Naive thymus-derived CD4-positive, alpha-beta T cell (primary cell): Measurements from ENCODE around the gene SLC6A7. TPM values are rescaled to one million over a fixed set of nuclear protein-coding genes. Genes with fewer than 3 reads are reported as not detected.
"Not testable (repeated sequence)": the region's sequence is repeated elsewhere in the genome, so short reads cannot be mapped to it uniquely, and the experiment has no call there.

Experiments used
- ATAC-seq: fragments of 150-1000 bp; cut with Tn5 transposase; 2 replicates; pipeline ENCODE4 v1.10.0; 2021; ENCODE audit warnings: mild to moderate bottlenecking, moderate library complexity
- CTCF ChIA-PET: fragments of 350-600 bp; sonication (Branson Sonifier 250); formaldehyde crosslinking; loops from one replicate; lab custom pipeline; 2021; ENCODE audit warnings: antibody characterized with exemption; lab: Charles Lee
- POLR2A ChIA-PET: fragments of 350-600 bp; sonication (Branson Sonifier 250); formaldehyde crosslinking; loops from one replicate; lab custom pipeline; 2021; ENCODE audit warnings: antibody characterized with exemption, inconsistent platforms; lab: Charles Lee
- DNase-seq, 9 donors: peaks; one replicate each; pipeline versions ENCODE4 v3.0.0 to v3.0.0-alpha.2; 2020 to 2022; ENCODE audit warnings: mixed read lengths in 1 of 9
- H3K27ac ChIP-seq: one replicate; pipeline ENCODE4 v1.7.0; 2013; ENCODE audit warnings: mild to moderate bottlenecking, low read depth, low read length, moderate library complexity
- H3K27me3 ChIP-seq, 2 donors: one replicate each; pipeline ENCODE4 v1.7.0; 2013; ENCODE audit warnings: low read length in 2 of 2, mild to moderate bottlenecking in 2 of 2, moderate library complexity in 2 of 2; ENCODE audit not compliant: control insufficient read depth in 2 of 2, insufficient read depth in 2 of 2
- H3K36me3 ChIP-seq, 3 experiments: 1 replicate in 2 of 3; 2 replicates in 1 of 3; pipeline ENCODE4 v1.7.0; 2013; ENCODE audit warnings: low read length in 3 of 3, mild to moderate bottlenecking in 3 of 3, moderate library complexity in 1 of 3; ENCODE audit not compliant: insufficient read depth in 3 of 3, control insufficient read depth in 2 of 3
- H3K4me1 ChIP-seq, 2 donors: one replicate each; pipeline ENCODE4 v1.7.0; 2013; ENCODE audit warnings: low read length in 2 of 2, mild to moderate bottlenecking in 2 of 2, moderate library complexity in 1 of 2; ENCODE audit not compliant: control insufficient read depth in 2 of 2, insufficient read depth in 2 of 2
- H3K4me3 ChIP-seq: 2 replicates; pipeline ENCODE4 v1.7.0; 2013; ENCODE audit warnings: mild to moderate bottlenecking, low read length
- H3K9me3 ChIP-seq, 3 experiments: 1 replicate in 2 of 3; 2 replicates in 1 of 3; pipeline ENCODE4 v1.7.0; 2013; ENCODE audit warnings: low read length in 3 of 3; ENCODE audit not compliant: control insufficient read depth in 2 of 3
- H3K27ac Mint-ChIP-seq, 9 donors: one replicate each; pipeline ENCODE4 v1.8.0; 2020 to 2022; ENCODE audit warnings: mixed read lengths in 9 of 9, mild to moderate bottlenecking in 8 of 9, moderate library complexity in 5 of 9, inconsistent platforms in 2 of 9
- H3K27me3 Mint-ChIP-seq, 5 donors: one replicate each; pipeline ENCODE4 v1.8.0; 2021 to 2022; ENCODE audit warnings: mixed read lengths in 5 of 5, mild to moderate bottlenecking in 1 of 5
- H3K36me3 Mint-ChIP-seq, 5 donors: one replicate each; pipeline ENCODE4 v1.8.0; 2020 to 2022; ENCODE audit warnings: mixed read lengths in 5 of 5, mild to moderate bottlenecking in 3 of 5, inconsistent platforms in 1 of 5
- H3K4me1 Mint-ChIP-seq, 7 donors: one replicate each; pipeline ENCODE4 v1.8.0; 2020 to 2022; ENCODE audit warnings: mixed read lengths in 7 of 7, mild to moderate bottlenecking in 3 of 7, inconsistent platforms in 1 of 7
- H3K4me3 Mint-ChIP-seq, 10 donors: one replicate each; pipeline ENCODE4 v1.8.0; 2020 to 2022; ENCODE audit warnings: mild to moderate bottlenecking in 10 of 10, mixed read lengths in 10 of 10, moderate library complexity in 6 of 10, inconsistent platforms in 2 of 10
- H3K9me3 Mint-ChIP-seq, 11 donors: one replicate each; pipeline ENCODE4 v1.8.0; 2020 to 2022; ENCODE audit warnings: mixed read lengths in 11 of 11, mild to moderate bottlenecking in 4 of 11, inconsistent platforms in 1 of 11, moderate library complexity in 1 of 11
- intact Hi-C, 2 donors: fragments of 100-400 bp; cut with micrococcal nuclease; formaldehyde crosslinking; loops; one replicate each; pipeline ENCODE4 v1.15.1; 2023
- polyA plus RNA-seq, 2 donors: library from polyadenylated mRNA; unstranded; fragments of 300-500 nt; fragmentation: Illumina TruSeq; gene quantifications; one replicate each; pipeline ENCODE4 v1.2.3, GENCODE V29; 2021
- total RNA-seq, 6 experiments: library from RNA in 5 of 6; stranded (reverse) in 5 of 6; gene quantifications; 1 replicate in 5 of 6; 2 replicates in 1 of 6; pipeline ENCODE4 v1.2.3 and lab custom pipeline; 2021 to 2026

The SLC6A7 gene
- total and polyA plus RNA-seq, 7 experiments from 2014 or later: not detected

DNA sequence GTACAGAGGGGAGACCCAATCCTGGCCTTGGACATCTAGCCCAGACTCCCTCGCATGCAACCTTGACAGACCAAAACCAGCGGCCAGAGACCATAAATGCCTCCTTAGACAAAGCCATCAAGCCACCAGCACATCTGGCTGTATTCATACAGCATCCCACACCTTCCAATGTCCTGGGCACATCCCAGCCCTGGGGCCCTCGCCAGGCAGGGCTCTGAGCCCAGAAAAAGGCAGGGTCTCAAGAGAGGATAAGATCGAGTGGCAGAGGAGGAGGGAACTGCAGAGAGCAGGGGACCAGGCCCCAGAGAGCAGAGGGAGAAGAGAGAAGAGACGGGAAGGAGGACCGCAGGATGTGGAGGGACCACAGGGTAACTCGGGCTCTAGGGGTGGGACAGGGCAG lies 54.3 kb downstream of the SLC6A7 start:
- peaks cover 0 to under 1% (median 0%) of the 10 kb centered on the region in 5 donors for H3K27me3 Mint-ChIP-seq

GRCh38 chr5:150245111-150245789 lies 55.4 kb downstream of the SLC6A7 start:
- peaks cover 0 to 7% (median 0%) of the 10 kb centered on the region in 5 donors for H3K27me3 Mint-ChIP-seq
- intact Hi-C loops: no loop called here
- no peaks in the 10 kb centered on the region for H3K27me3 ChIP-seq
- H3K4me1 ChIP-seq: no peaks in the 10 kb centered on the region
- no peaks in the 10 kb centered on the region for H3K36me3 Mint-ChIP-seq
- H3K36me3 ChIP-seq: no peaks in the 10 kb centered on the region
- peaks cover 0 to 3% (median 0%) of the 10 kb centered on the region in 7 donors for H3K4me1 Mint-ChIP-seq
- no peak overlapping the region for H3K27ac Mint-ChIP-seq
- peaks cover 0 to 2% (median 0%) of the 10 kb centered on the region in 11 donors for H3K9me3 Mint-ChIP-seq
- ChIA-PET CTCF (no interaction called here), POLR2A (no interaction called here)
- no peak overlapping the region for H3K4me3 Mint-ChIP-seq
- DNase-seq (no peak), ATAC-seq (no peak)
- H3K27ac ChIP-seq: no peak overlapping the region
- H3K4me3 ChIP-seq: no peak overlapping the region
- H3K9me3 ChIP-seq: no peaks in the 10 kb centered on the region

More for the DNA sequence above, 54.3 kb downstream of the SLC6A7 start:
- Histone ChIP-seq H3K27me3 (no peaks in the 10 kb centered on the region), H3K27ac (no peak overlapping the region), H3K9me3 (no peaks in the 10 kb centered on the region), H3K36me3 (no peaks in the 10 kb centered on the region), H3K4me3 (no peak overlapping the region), H3K4me1 (no peaks in the 10 kb centered on the region)
- CTCF ChIA-PET: no interaction called here
- no peaks in the 10 kb centered on the region for H3K36me3 Mint-ChIP-seq
- no peak overlapping the region for H3K27ac Mint-ChIP-seq
- ATAC-seq: no peak
- peaks cover 0 to 3% (median 0%) of the 10 kb centered on the region in 7 donors for H3K4me1 Mint-ChIP-seq
- H3K9me3 Mint-ChIP-seq: peaks cover 0 to 2% (median 0%) of the 10 kb centered on the region in 11 donors
- no peak for DNase-seq
- intact Hi-C loops: no loop called here
- POLR2A ChIA-PET: no interaction called here
- H3K4me3 Mint-ChIP-seq: no peak overlapping the region

DNA sequence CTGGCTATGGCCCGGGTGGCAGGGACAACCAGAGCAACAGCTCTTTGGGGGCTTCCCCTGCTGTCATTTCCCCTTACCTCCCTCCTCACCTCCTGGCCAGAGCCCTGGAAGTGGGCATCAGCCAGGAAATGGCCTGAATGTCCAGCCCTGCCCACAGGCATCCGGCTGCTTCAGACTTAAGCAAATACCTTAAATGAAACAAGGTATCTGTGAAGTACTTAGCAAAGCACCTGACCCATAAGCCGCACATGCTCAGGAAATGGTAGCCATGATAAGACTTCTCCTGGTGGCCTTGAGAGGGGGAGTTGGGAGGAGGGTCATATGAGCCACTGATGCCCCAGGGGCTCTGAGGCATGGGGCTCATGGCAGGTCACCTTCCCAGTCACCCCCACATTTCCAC lies 55.9 kb downstream of the SLC6A7 start:
- intact Hi-C loops: no loop called here
- no peak overlapping the region for H3K4me3 ChIP-seq
- no peaks in the 10 kb centered on the region for H3K4me1 ChIP-seq
- H3K36me3 Mint-ChIP-seq: no peaks in the 10 kb centered on the region
- peaks cover 0 to 2% (median 0%) of the 10 kb centered on the region in 11 donors for H3K9me3 Mint-ChIP-seq
- peaks cover 0 to 3% (median 0%) of the 10 kb centered on the region in 7 donors for H3K4me1 Mint-ChIP-seq
- no peaks in the 10 kb centered on the region for H3K9me3 ChIP-seq
- H3K27me3 ChIP-seq: no peaks in the 10 kb centered on the region
- ATAC-seq (no peak), DNase-seq (no peak)
- peaks cover 0 to 7% (median 0%) of the 10 kb centered on the region in 5 donors for H3K27me3 Mint-ChIP-seq
- no peak overlapping the region for H3K27ac Mint-ChIP-seq
- no peak overlapping the region for H3K27ac ChIP-seq
- no peak overlapping the region for H3K4me3 Mint-ChIP-seq
- ChIA-PET POLR2A (no interaction called here), CTCF (no interaction called here)
- no peaks in the 10 kb centered on the region for H3K36me3 ChIP-seq

GRCh38 chr5:150246429-150246828 lies 56.6 kb downstream of the SLC6A7 start:
- Mint-ChIP-seq H3K27me3 (peaks cover 0 to 7% (median 0%) of the 10 kb centered on the region in 5 donors), H3K27ac (no peak overlapping the region), H3K4me1 (peaks cover 0 to 2% (median 0%) of the 10 kb centered on the region in 7 donors), H3K4me3 (no peak overlapping the region), H3K36me3 (no peaks in the 10 kb centered on the region), H3K9me3 (no peaks in the 10 kb centered on the region)
- H3K27me3 ChIP-seq: no peaks in the 10 kb centered on the region
- no peak overlapping the region for H3K27ac ChIP-seq
- intact Hi-C loops: no loop called here
- ChIA-PET CTCF (no interaction called here), POLR2A (no interaction called here)
- DNase-seq (no peak), ATAC-seq (no peak)
- H3K4me1 ChIP-seq: no peaks in the 10 kb centered on the region
- no peaks in the 10 kb centered on the region for H3K9me3 ChIP-seq
- H3K36me3 ChIP-seq: no peaks in the 10 kb centered on the region
- no peak overlapping the region for H3K4me3 ChIP-seq

- Histone ChIP-seq H3K9me3 (no peaks in the 10 kb centered on the region), H3K36me3 (no peaks in the 10 kb centered on the region), H3K27me3 (no peaks in the 10 kb centered on the region), H3K4me3 (no peak overlapping the region), H3K27ac (no peak overlapping the region), H3K4me1 (no peaks in the 10 kb centered on the region)
- POLR2A ChIA-PET: no interaction called here
- H3K36me3 Mint-ChIP-seq: no peaks in the 10 kb centered on the region
- H3K4me1 Mint-ChIP-seq: no peaks in the 10 kb centered on the region
- H3K4me3 Mint-ChIP-seq: no peak overlapping the region
- H3K27me3 Mint-ChIP-seq: peaks cover 0 to 7% (median 0%) of the 10 kb centered on the region in 5 donors
- CTCF ChIA-PET: no interaction called here
- no peaks in the 10 kb centered on the region for H3K9me3 Mint-ChIP-seq
- ATAC-seq: no peak
- DNase-seq: no peak
- no peak overlapping the region for H3K27ac Mint-ChIP-seq
- intact Hi-C loops: no loop called here
Observed at GRCh38 chr5:150246835-150247234, 57.0 kb downstream of the SLC6A7 start.

GRCh38 chr5:150247726-150248125 lies 57.9 kb downstream of the SLC6A7 start:
- Histone ChIP-seq H3K4me1 (no peaks in the 10 kb centered on the region), H3K27ac (no peak overlapping the region), H3K27me3 (no peaks in the 10 kb centered on the region), H3K36me3 (no peaks in the 10 kb centered on the region), H3K4me3 (no peak overlapping the region), H3K9me3 (no peaks in the 10 kb centered on the region)
- no peak overlapping the region for H3K27ac Mint-ChIP-seq
- intact Hi-C loops: no loop called here
- ChIA-PET POLR2A (no interaction called here), CTCF (interaction anchor here (0.6 kb wide), 1 partner anchor 29 kb away, joined by 3 read pairs; no protein-coding TSS in a partner anchor)
- no peaks in the 10 kb centered on the region for H3K9me3 Mint-ChIP-seq
- H3K4me3 Mint-ChIP-seq: no peak overlapping the region
- peaks cover 0 to 7% (median 0%) of the 10 kb centered on the region in 5 donors for H3K27me3 Mint-ChIP-seq
- H3K4me1 Mint-ChIP-seq: no peaks in the 10 kb centered on the region
- ATAC-seq: no peak
- DNase-seq: no peak
- no peaks in the 10 kb centered on the region for H3K36me3 Mint-ChIP-seq

DNA sequence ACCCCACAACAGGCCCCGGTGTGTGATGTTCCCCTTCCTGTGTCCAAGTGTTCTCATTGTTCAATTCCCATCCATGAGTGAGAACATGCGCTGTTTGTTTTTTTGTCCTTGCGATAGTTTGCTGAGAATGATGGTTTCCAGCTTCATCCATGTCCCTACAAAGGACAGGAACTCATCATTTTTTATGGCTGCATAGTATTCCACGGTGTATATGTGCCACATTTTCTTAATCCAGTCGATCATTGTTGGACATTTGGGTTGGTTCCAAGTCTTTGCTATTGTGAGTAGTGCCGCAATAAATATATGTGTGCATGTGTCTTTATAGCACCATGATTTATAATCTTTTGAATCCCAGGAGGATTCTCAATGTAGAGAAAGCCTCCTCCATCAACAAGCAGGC lies 58.6 kb downstream of the SLC6A7 start:
- H3K27me3 Mint-ChIP-seq, intact Hi-C loops, H3K36me3 Mint-ChIP-seq, H3K9me3 Mint-ChIP-seq, H3K27me3 ChIP-seq, H3K4me1 ChIP-seq, H3K4me3 ChIP-seq, H3K27ac Mint-ChIP-seq, H3K27ac ChIP-seq, DNase-seq, H3K4me1 Mint-ChIP-seq, H3K36me3 ChIP-seq, ATAC-seq, POLR2A ChIA-PET, H3K9me3 ChIP-seq, H3K4me3 Mint-ChIP-seq: not testable (repeated sequence)
- CTCF ChIA-PET: interaction anchor here (0.6 kb wide), 1 partner anchor 11 kb away, joined by 3 read pairs; no protein-coding TSS in a partner anchor
